ENCODE results near the gene AGXT2. TPM values are rescaled to one million over a fixed set of nuclear protein-coding genes. Genes with fewer than 3 reads are reported as not detected.

The AGXT2 gene
- total and polyA plus RNA-seq, 2 donors (not counting 3 experiments of a cell fraction or from before 2014, with no cell fraction given) = not detected

- Histone ChIP-seq H3K9me3 (replicated peaks; ENCODE audit: control insufficient read depth, insufficient read depth, low read length) (no peaks in the 10 kb centered on the region), H3K79me2 (ENCODE audit: control insufficient read depth, insufficient read depth, low read length) (no peaks in the 10 kb centered on the region), H3K4me1 (ENCODE audit: control insufficient read depth, extremely low read depth, insufficient read depth, low read length) (no peaks in the 10 kb centered on the region), H3K36me3 (ENCODE audit: control insufficient read depth in 2 of 2, extremely low read depth in 1 of 2, insufficient read depth in 2 of 2, low read length in 2 of 2) (no peaks in the 10 kb centered on the region), H2AFZ (ENCODE audit: low read depth, low read length) (no peak overlapping the region), H3K27ac (ENCODE audit: insufficient read depth, low read depth, low read length) (no peak overlapping the region), H3K9me1 (replicated peaks; ENCODE audit: control insufficient read depth, extremely low read depth, insufficient read depth, low read length) (no peaks in the 10 kb centered on the region), H4K20me1 (replicated peaks; ENCODE audit: control insufficient read depth, extremely low read depth, insufficient read depth, low read length) (no peaks in the 10 kb centered on the region), H3K4me2 (ENCODE audit: insufficient read depth, low read length) (no peak overlapping the region), H3K9ac (replicated peaks; ENCODE audit: extremely low read depth, insufficient read depth, low read length) (no peak overlapping the region), H3K27me3 (ENCODE audit: control insufficient read depth in 2 of 2, insufficient read depth in 2 of 2, low read length in 2 of 2) (peaks cover 2% of the 10 kb centered on the region in 2 experiments), H3K4me3 (replicated peaks in 1 of 3; ENCODE audit: insufficient read depth in 1 of 3, low read depth in 1 of 3, low read length in 3 of 3) (no peak overlapping the region)
- ChIA-PET CTCF (interaction anchor here (0.8 kb wide), 1 partner anchor 26 kb away, joined by 3 read pairs; no protein-coding TSS in a partner anchor), POLR2A (no interaction called here)
- FAIRE-seq = no peak
- dilution Hi-C loops (cut with MboI; ENCODE audit: extremely low pct_ligation_motif_present, low sequenced_read_pairs) = no loop called here
- no peak for TF ChIP-seq FOS (IDR thresholded peaks at IDR 0.05; ENCODE audit: borderline replicate concordance, insufficient read depth, low read length)
- no peak for TF ChIP-seq JUN (IDR thresholded peaks at IDR 0.05; ENCODE audit: borderline replicate concordance, insufficient read depth, insufficient read length, low read depth)
- TF ChIP-seq MYC (IDR thresholded peaks at IDR 0.05; ENCODE audit: low read depth, low read length) = no peak
- TF ChIP-seq, protein P1, sequence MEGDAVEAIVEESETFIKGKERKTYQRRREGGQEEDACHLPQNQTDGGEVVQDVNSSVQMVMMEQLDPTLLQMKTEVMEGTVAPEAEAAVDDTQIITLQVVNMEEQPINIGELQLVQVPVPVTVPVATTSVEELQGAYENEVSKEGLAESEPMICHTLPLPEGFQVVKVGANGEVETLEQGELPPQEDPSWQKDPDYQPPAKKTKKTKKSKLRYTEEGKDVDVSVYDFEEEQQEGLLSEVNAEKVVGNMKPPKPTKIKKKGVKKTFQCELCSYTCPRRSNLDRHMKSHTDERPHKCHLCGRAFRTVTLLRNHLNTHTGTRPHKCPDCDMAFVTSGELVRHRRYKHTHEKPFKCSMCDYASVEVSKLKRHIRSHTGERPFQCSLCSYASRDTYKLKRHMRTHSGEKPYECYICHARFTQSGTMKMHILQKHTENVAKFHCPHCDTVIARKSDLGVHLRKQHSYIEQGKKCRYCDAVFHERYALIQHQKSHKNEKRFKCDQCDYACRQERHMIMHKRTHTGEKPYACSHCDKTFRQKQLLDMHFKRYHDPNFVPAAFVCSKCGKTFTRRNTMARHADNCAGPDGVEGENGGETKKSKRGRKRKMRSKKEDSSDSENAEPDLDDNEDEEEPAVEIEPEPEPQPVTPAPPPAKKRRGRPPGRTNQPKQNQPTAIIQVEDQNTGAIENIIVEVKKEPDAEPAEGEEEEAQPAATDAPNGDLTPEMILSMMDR (IDR thresholded peaks at IDR 0.05; ENCODE audit: extremely low read depth in 1 of 2, insufficient read depth in 1 of 2, low read depth in 1 of 2, low read length in 2 of 2) = no peak
- TF ChIP-seq POLR2AphosphoS5 (IDR thresholded peaks at IDR 0.05; ENCODE audit: insufficient read depth, low read depth, low read length) = no peak
- no peak for TF ChIP-seq MAX (IDR thresholded peaks at IDR 0.05; ENCODE audit: insufficient read depth, insufficient read length)
- no peak for TF ChIP-seq EZH2 (IDR thresholded peaks at IDR 0.05; ENCODE audit: borderline replicate concordance, low read depth, low read length, severe bottlenecking)
- TF ChIP-seq POLR2A (IDR thresholded peaks at IDR 0.05; ENCODE audit: low read depth, low read length) = no peak
- intact Hi-C loops (cut with micrococcal nuclease) = no loop called here
- no TSS peak for BruUV-seq (replicated peaks)
- no peak for DNase-seq (ENCODE audit: low read depth, low spot score)
These were observed 18.4 kb downstream of the AGXT2 start for GRCh38 chr5:35029333-35029732.

Measured in endothelial cell of umbilical vein (primary cell).